ENCODE measurements around the gene KRTAP10-1.

KRTAP10-1 gene

GRCh38 chr21:44547656-44548331 is 7.8 kb upstream of the KRTAP10-1 start:
- TF ChIP-seq, protein P1, sequence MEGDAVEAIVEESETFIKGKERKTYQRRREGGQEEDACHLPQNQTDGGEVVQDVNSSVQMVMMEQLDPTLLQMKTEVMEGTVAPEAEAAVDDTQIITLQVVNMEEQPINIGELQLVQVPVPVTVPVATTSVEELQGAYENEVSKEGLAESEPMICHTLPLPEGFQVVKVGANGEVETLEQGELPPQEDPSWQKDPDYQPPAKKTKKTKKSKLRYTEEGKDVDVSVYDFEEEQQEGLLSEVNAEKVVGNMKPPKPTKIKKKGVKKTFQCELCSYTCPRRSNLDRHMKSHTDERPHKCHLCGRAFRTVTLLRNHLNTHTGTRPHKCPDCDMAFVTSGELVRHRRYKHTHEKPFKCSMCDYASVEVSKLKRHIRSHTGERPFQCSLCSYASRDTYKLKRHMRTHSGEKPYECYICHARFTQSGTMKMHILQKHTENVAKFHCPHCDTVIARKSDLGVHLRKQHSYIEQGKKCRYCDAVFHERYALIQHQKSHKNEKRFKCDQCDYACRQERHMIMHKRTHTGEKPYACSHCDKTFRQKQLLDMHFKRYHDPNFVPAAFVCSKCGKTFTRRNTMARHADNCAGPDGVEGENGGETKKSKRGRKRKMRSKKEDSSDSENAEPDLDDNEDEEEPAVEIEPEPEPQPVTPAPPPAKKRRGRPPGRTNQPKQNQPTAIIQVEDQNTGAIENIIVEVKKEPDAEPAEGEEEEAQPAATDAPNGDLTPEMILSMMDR (IDR thresholded peaks at IDR 0.05; ENCODE audit: low read length) = no peak
- Histone ChIP-seq H3F3A (ENCODE audit: insufficient read depth, low read length) (no peaks in the 10 kb centered on the region), H3K27ac (ENCODE audit: low read depth, low read length, poor library complexity, severe bottlenecking) (no peak overlapping the region), H3K27me3 (ENCODE audit: insufficient read depth, low read length) (peaks cover 6% of the 10 kb centered on the region; the same call in 1 of the 2 replicates), H3K4me2 (ENCODE audit: low read length) (no peak overlapping the region; the same call in 1 of the 2 replicates), H3K9me2 (ENCODE audit: low read depth, low read length) (no peaks in the 10 kb centered on the region), H3K4me3 (ENCODE audit: low read depth, low read length, poor library complexity, severe bottlenecking) (no peak overlapping the region), H3K9ac (ENCODE audit: low read length) (no peak overlapping the region), H4K20me1 (ENCODE audit: insufficient read depth, low read length) (no peaks in the 10 kb centered on the region), H3K9me3 (ENCODE audit: low read length) (peaks cover 8% of the 10 kb centered on the region), H3K79me2 (ENCODE audit: insufficient read depth, low read length) (no peaks in the 10 kb centered on the region), H2AFZ (ENCODE audit: low read length) (no peak overlapping the region), H3K4me1 (ENCODE audit: insufficient read depth, low read length, severe bottlenecking) (no peaks in the 10 kb centered on the region), H3K36me3 (ENCODE audit: insufficient read depth, low read length) (no peaks in the 10 kb centered on the region)

- Histone ChIP-seq H2AFZ (ENCODE audit: low read length) (no peak overlapping the region), H3K9me3 (ENCODE audit: low read length) (peaks cover 8% of the 10 kb centered on the region), H3K9me2 (ENCODE audit: low read depth, low read length) (no peaks in the 10 kb centered on the region), H3K4me2 (ENCODE audit: low read length) (no peak overlapping the region), H3F3A (ENCODE audit: insufficient read depth, low read length) (no peaks in the 10 kb centered on the region), H3K27ac (ENCODE audit: low read depth, low read length, poor library complexity, severe bottlenecking) (no peak overlapping the region), H3K9ac (ENCODE audit: low read length) (no peak overlapping the region), H4K20me1 (ENCODE audit: insufficient read depth, low read length) (no peaks in the 10 kb centered on the region), H3K27me3 (ENCODE audit: insufficient read depth, low read length) (peaks cover 6% of the 10 kb centered on the region; the same call in 1 of the 2 replicates), H3K4me1 (ENCODE audit: insufficient read depth, low read length, severe bottlenecking) (no peaks in the 10 kb centered on the region), H3K36me3 (ENCODE audit: insufficient read depth, low read length) (no peaks in the 10 kb centered on the region; the same call in 1 of the 2 replicates), H3K4me3 (ENCODE audit: low read depth, low read length, poor library complexity, severe bottlenecking) (no peak overlapping the region), H3K79me2 (ENCODE audit: insufficient read depth, low read length) (no peaks in the 10 kb centered on the region)
- no peak for TF ChIP-seq EZH2 (IDR thresholded peaks at IDR 0.05; ENCODE audit: borderline replicate concordance, low read length)
- TF ChIP-seq, protein P1 (IDR thresholded peaks at IDR 0.05; ENCODE audit: low read length) = no peak
Observed at GRCh38 chr21:44544566-44544965, 4.6 kb upstream of the KRTAP10-1 start.

- TF ChIP-seq, protein P1 (IDR thresholded peaks at IDR 0.05; ENCODE audit: low read length) = no peak
- no peak for TF ChIP-seq EZH2 (IDR thresholded peaks at IDR 0.05; ENCODE audit: borderline replicate concordance, low read length)
- no peak overlapping the region for H3K4me3 ChIP-seq (ENCODE audit: low read depth, low read length, poor library complexity, severe bottlenecking)
- H3K4me1 ChIP-seq (ENCODE audit: insufficient read depth, low read length, severe bottlenecking) = no peaks in the 10 kb centered on the region
- peaks cover 8% of the 10 kb centered on the region for H3K9me3 ChIP-seq (ENCODE audit: low read length)
- peaks cover 6% of the 10 kb centered on the region; the same call in 1 of the 2 replicates for H3K27me3 ChIP-seq (ENCODE audit: insufficient read depth, low read length)
- H3K27ac ChIP-seq (ENCODE audit: low read depth, low read length, poor library complexity, severe bottlenecking) = no peak overlapping the region
- no peak overlapping the region for H2AFZ ChIP-seq (ENCODE audit: low read length)
- no peaks in the 10 kb centered on the region; the same call in 1 of the 2 replicates for H3K36me3 ChIP-seq (ENCODE audit: insufficient read depth, low read length)
- H3K9me2 ChIP-seq (ENCODE audit: low read depth, low read length) = no peaks in the 10 kb centered on the region
- H3K9ac ChIP-seq (ENCODE audit: low read length) = no peak overlapping the region
- H3F3A ChIP-seq (ENCODE audit: insufficient read depth, low read length) = no peaks in the 10 kb centered on the region
- no peaks in the 10 kb centered on the region for H4K20me1 ChIP-seq (ENCODE audit: insufficient read depth, low read length)
- H3K79me2 ChIP-seq (ENCODE audit: insufficient read depth, low read length) = no peaks in the 10 kb centered on the region
- no peak overlapping the region for H3K4me2 ChIP-seq (ENCODE audit: low read length)
Observed at GRCh38 chr21:44542716-44543115, 2.7 kb upstream of the KRTAP10-1 start.

Data from OCI-LY1 (cell line).